Occipital lobe (tissue), 2 donors: ENCODE measurements around the gene NPAS2. TPM values are rescaled to one million over a fixed set of nuclear protein-coding genes. Genes with fewer than 3 reads are reported as not detected.

ENCODE experiments used
- DNase-seq: peaks from one replicate; lab custom pipeline; 2025; lab: John Stamatoyannopoulos, UW
- total RNA-seq: library from RNA; depleted of rRNA; stranded (reverse); fragments of >200 nt; gene quantifications from one replicate; pipeline ENCODE4 v1.2.3, GENCODE V29; 2014

NPAS2 gene
- total RNA-seq, 1 donor from 2014 or later, result 7.2 TPM

DNA sequence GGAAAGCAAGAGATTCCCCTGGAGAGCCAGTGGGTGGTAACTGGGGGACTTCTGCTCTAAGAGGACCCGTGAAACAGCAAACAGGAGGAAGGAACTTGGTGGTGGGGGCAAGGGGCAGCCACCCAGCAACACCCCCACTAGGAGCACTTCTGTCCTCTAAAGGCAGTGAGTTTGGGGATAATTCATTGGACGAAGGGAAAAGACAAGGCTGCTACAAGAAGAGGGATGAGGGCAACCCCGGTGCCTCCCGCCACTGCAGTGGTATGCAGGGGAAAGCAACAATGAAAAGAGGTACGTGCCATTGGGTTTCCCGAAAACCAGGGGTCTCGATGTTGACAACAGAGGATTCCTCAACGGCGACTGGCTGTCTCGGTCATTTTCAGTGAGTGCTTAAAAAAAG is 191.2 kb downstream of the NPAS2 start:
- no peak for DNase-seq

DNA sequence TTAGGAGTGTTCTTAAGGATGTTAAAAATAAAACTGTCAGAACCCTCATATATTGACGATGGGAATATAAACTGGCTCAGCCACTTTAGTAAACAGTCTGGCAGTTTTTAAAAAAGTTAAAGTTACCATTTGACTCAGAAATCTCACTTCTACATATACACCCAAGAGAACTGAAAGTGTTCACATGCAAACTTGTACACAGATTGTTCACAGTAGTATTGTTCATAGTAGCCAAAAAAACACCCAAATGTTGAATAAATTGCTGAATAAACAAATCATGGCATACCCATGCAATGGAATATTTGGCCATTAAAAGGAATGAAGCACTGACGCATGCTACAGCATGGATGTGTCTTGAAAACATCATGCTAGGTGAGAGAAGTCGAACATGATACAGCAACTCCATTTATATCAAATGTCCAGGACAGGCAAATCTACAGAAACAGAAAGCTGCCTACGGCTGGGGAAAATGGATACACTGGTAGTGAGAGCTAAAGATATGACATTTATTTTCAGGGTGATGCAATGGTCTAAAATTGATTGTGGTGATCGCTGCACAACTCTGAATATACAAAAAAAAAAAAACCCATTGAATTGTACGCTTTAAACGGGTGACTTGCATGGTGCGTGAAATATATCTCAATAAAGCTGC is 192.2 kb downstream of the NPAS2 start:
- no peak for DNase-seq

DNA sequence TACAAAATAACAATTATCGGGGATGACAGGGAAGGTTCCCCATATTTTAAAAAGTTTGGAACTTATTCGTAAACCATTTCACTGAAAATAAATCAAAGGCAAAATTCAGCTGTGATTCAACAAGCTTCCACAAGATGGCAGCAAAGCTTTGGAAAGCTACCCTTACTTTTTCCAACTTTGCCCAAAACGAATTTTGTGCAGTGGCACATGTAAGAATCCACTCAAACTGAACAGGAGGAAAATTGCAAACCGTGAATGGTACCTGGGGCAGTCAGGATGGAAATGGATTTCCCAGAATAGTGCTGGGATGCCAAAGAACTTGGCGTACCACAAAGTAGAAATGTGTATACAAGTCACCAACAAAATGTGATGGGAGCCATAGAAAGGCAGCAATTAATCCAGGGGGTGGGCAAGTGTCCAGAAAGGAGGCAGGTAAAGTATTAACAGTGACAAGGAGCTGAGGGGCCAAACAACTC is 192.8 kb downstream of the NPAS2 start:
- DNase-seq, result no peak

DNA sequence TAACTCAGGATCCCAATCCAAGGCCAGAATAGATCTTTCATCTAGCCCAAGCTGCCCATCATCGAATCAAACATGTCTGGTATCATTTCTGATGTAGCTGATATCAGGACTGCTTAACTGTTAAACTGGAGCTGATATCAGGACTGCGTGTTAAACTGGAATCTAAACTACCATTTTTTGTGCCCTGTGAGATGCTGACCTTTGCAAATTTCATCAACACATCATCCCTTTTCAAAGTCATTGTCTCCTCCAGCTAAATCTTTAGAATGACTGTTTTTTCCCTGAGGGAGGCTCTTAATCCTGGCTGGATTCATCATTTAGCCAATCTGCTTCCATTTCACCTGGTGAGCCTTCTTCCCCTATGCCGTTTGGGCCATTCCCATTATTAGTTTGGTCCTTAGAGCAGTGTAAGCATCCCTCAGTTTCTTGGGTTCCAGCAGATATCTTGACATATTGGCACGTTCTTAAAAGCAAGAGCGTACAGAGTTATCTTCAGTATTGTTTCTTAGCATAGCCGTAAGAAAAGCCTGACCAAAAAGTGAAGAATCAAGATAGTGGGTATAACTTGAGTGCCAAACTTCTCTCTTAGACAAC is 194.4 kb downstream of the NPAS2 start:
- DNase-seq, result no peak

DNA sequence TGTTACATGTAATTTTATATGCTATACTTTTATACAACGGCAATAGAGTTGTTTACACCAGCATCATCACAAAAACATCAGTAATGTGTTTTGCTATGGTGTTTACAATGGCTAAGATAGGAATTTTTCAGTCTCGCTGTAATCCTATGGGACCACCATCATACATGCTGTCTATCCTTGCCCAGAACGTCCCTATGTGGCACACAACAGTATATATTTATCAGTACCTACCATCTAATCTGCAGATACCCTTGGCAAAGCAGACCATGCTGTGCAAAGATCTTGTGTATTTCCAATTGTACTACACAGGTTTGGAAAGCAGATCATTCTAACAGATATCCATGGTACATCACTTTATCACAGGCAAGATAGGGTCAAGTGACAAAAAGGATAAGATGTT is 197.4 kb downstream of the NPAS2 start:
- DNase-seq, result no peak

DNA sequence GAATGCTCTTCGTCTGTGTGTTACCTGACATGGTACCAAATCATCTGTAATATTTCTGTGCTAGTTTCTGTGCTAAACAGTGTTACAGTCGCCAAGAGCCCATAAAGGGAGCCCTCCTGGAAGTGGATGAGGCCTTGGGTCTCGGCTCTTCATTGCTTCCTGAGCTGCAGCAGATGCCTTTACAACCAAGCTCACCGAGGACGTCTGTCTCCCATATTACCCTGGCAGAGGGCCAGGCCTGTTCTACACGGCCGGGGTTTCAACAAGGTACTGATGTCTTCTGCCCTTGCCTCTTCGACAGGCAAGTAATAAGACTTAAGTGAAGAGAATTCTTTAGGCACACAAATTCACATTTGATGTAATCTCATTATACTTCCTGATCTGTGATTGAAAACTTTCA is 199.0 kb downstream of the NPAS2 start:
- DNase-seq, result no peak

DNA sequence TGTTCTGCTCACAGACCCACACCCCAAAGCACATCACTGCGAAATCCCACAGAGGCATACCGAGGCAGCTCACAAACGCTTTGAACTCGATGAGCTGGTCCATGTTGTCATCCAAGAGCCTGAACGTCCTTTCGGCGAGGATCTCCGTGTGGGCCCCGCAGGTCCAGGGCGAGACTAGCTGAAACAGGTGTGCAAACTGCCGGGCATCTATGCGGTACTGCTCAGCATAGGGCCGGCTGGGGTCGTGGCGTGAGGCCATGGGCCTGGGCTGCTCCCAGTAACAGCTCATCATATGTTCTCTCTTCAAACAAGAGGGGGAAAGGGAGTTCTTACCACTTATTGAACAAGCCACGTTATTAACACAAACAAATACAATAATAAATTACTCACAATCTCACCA is 202.3 kb downstream of the NPAS2 start:
- no peak for DNase-seq

DNA sequence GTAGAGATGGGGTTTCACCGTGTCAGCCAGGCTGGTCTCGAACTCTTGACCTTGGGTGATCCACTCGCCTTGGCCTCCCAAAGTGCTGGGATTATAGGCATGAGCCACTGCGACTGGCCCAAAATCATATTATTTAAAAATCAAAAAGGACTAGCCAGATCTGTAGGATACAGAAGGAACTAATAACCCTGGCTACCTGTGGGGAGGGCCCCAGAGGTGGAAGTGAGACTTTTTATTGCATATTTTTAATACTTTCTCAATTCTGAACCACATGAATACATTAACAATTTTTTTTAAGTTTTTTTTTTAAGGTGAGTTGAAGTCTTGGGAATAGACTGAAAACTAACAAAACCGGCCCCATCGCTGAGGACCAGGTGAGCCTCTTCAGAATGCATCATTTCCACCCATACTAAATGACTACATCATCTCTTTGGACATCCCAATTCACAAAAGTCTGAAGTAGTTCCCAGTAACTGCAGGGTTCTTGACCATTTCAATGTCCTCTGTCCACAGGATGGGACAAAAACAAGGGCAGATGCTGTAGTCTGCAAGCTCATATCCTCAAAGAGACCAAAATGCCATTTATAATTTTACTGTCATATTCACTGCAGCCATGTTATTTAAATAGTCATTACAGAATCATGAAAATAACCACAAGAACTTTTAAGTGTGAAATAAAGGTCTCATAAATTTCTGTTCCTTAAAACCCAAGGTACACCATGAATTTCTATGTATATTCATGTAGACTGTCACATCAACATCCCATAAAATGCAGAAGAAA is 203.6 kb downstream of the NPAS2 start:
- no peak for DNase-seq

DNA sequence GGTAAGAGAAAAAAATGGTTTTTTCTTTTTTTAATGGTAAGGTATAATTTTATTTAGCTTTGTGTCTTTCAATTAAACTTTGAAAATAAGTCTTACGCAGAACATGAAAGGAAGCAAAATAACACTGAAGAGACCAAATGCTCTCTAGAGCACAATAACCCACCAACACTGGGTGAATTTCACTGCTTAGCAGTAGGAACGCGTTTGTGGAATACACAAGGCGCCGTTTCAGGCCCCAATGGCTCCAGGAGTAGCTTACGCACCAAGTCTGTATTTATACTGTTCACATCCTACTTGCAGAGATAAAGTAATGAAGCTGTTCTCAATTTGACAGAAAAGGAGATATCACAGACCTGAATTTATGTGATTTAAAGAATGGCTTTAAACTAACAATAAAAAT is 205.6 kb downstream of the NPAS2 start:
- no peak for DNase-seq

DNA sequence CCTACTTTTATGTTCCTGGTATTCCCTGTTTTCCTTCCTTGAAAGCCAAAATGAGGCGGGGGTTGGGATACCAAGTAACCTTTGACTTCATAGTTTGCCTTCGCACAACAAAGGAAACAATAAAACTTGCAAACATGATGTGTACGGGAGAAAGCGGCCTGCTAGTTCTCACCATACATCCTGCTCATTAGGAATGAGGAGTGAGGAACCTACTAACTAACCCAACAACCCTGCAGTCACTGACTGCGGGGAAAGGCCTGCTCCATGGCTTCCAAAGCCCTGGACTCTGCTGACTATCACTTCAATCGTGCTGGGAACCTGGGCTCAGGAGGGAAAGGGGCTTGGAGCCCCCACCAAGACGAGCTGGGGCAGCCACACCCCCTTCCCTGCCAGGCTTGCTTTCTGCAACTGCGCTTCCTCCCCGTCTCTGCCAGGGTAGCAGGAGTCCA is 206.3 kb downstream of the NPAS2 start:
- DNase-seq, result no peak

DNA sequence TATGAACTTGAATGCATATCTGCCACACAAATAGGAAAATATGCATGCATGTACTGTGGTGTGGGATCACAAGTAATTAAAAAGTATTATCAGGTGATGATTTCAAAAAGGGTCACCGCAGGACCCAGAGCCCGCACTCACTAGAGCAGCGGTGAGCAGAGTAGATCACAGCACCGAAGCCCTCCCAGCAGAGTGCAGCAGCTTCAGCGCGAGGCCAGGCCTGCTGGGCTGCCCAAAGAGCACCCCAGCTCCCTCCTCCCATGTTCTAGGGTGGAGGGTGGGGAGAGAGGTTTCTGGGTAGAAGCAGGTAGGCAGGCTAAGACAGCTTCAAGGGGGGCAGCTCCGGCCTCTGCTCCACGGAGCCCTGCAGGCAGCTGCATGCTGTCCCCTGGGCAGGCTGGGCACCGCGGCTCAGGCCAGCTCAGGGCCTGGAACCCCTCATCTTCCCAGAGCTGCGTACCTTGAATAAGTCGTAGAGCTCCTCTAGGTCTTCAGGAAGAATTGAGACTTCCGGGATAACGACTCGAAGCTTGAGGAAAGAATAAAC is 207.1 kb downstream of the NPAS2 start:
- no peak for DNase-seq

DNA sequence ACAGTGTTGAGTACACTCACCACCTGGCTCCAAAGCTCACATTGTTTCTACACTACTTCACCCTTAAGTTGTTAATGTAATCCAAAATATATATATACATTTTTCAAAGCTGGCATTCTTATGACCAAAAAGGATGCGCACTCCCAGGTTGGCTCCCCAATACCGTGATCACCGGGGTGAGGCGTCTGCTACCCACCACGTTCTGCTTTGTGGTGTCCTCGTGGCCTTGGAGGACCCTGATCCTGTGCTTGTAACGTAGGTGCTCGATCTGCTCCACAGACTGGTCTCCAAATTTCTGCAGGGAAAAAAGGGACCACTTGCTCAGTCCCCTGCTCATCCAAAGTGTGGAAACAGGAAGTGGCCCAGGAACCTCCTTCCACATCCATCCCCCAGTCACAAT is 207.9 kb downstream of the NPAS2 start:
- no peak for DNase-seq

DNA sequence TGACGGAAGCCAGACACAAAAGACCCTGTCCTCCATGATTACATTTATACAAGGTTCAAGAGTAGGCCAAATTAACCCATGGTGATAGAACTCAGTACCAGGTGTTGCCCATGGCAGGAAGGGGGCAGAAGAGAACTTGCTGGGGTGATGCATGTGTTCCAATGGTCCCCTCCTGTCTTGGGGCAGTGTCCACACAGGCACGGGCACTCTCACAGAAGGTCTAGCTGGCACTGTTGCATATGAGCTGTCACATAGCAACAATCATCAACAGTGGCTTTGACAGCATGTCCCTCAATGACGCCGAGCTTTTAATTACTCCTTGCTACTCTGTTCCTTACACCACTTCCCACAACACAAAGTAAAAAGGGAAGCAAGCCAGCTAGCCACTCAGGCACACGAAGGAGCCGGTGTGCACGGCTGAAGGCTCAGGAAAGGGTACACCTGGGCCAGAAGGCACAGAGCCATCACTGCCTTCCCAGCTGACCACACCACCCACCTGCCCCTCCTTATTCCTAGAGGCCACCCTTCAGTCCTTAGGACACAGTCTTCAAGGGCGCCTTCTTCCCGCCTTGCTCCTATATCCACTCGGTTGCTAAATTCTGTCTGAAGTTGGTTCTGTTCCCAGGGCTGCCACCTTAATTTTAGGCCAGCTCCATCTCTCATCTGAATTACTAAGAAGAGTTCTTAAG is 211.1 kb downstream of the NPAS2 start:
- no peak for DNase-seq

DNA sequence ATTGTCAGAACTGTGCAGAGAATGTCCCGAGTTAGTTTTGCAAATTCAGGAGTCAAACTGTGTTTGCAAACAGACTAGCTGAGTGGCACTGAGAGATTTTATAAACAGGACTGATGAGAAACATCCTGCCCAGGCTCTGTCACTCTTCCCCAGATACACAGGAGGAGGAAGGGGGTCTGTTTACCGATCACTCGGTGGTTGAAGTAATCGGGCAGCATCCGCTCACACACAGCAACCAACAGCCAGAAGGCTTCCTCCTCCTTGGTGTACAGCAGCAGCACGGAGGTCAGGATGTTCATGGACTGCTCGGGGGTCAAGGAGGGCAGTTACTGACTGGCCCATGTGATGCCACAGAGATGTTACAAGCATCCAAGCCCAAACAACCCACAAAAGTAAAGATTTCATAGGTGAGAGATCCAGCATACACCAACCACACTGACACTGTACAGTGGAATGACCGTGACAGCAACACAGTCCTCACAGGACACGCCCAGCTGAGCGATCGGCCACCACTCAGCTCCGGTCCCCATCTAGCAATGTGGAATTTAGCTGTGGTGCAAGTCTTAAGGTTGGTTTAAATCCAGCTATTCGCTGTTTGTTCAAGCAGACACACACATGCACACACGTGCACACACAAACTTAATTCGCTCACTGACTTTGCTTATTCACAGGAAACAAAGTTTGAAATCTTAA is 212.3 kb downstream of the NPAS2 start:
- DNase-seq, result no peak

DNA sequence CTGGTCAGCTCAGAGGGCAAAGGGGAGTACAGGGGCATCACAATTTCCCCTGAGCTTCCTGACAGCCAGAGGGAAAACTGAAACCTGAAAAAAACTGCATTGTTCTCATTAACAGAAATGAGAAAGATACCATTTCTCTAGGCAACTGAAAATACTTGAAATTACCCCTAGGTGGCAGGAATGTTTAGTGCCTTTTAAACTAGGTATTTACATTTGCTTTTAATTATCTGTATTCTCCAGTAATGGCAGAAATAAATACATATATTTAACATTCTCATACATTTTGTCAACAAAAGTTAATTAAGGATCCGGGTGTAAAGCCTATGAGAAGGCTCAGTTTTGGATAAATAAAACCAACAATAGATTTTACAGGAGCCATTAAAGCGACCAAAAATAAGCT is 216.6 kb downstream of the NPAS2 start:
- no peak for DNase-seq

DNA sequence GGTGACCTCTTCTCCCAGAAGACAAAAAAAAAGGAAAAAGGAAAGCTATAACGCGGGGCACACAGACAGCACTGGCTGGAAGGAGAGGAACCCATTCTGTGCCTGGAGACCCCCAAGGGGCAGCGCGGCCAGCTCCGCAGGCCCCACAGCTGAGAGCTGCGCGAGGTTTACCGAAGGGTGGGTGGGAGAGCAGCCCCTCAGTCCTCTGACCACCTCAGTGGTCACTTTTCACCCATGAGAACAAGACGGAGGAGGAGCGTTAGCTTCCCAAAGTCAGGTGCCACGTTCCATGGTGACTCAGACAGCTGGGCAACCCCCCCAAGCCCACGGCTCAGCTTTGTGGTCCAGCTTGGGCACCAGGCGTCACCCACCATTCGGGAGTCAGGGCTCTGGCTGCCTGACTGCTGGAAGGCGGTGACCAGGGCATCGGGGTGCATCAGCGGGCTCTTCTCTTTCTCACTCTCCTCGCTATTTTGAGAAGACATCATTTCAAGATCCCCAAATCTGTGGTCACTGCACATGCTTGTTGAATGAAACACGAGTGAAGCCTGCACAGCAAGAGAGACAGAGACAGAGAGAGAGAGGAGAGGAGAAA is 217.3 kb downstream of the NPAS2 start:
- no peak for DNase-seq

DNA sequence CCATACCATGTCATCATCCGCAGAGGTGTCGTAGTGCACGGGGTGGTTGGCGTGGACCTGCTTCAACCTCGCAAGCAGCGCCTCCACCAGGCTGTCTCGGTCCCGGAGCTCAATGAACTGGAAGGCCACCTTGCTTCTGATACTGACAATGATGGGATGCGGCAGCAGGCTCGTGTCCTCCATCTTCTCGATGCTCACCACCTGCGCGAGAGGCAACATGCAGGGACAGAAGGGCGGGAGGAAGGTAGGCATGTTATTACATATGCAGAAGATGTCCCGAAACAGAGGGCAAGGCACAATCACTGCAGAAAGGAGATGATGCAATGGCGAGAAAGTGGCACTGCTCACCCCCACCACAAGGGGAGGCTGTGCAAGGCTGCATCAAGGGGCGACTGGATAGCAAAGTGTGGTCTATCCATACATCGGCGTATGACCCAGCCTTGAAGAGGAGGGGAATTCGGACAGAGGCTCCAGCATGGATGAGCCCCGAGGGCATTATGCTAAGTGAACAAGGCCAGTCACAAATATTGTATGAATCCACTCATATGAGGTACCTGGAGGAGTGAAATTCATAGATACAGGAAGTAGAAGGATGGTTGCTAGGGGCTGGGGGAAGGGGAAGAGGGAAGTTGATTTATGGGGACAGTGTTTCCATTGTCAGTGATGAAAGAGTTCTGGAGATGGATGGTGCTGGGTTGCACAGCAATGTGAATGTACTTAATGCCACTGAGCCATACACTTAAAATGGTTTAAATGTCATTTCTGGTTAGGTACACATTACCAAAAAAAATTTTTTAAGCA is 218.7 kb downstream of the NPAS2 start:
- no peak for DNase-seq

DNA sequence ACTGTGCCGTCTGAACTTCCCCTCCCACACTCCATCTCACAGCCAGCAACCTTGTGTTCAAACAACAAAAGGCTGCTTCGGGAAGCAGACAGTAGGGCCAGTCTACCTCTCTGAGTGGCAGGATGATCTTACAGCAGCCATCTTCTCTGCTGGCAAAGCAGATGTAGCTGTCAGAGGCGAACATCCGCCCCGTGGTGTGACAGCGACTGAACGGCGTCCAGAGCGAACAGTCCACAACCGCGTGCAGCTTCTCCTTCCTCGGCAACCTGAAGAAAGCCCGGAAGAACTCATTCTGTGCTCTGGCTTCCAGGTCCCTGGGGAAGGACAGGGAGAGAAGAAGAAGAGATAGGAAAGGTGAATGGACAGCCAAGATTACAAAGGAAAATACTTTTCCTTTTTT is 220.1 kb downstream of the NPAS2 start:
- no peak for DNase-seq

DNA sequence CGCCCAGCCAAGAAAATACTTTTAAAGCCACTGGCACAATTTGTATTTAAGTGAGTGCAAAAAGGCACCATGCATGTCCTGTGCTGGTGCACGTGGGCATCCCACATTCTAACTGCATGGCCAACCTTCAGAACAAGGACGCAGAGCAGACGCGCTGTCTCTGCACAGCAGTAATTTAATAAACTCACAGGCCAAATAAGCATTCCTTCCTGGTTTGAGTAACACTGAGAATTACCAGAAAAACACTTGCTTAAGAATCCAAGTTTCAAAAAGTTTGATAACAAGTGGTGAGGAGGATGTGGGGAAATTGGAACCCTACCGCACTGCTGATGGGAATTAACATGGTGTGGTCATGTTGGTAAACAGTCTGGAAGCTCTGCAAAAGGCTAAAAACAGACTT is 220.8 kb downstream of the NPAS2 start:
- no peak for DNase-seq

DNA sequence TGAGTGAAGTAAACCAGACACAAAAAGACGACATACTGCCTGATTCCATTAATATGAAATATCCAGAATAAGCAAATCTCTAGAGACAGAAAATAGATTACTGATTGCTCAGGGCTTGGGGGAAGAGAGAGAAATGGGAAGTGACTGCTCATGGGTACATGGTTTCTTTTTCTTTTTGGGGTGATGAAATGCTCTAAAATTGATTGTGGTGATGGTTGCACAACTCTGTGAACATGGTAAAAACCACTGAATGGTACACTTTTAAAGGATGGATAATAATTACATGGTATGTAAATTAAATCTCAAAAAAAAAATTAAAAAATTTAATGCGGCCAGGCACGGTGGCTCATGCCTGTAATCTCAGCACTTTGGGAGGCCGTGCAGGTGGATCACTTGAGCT is 221.5 kb downstream of the NPAS2 start:
- DNase-seq, result no peak
